Measurements from ENCODE around the gene CHCHD6.

Gene CHCHD6

DNA sequence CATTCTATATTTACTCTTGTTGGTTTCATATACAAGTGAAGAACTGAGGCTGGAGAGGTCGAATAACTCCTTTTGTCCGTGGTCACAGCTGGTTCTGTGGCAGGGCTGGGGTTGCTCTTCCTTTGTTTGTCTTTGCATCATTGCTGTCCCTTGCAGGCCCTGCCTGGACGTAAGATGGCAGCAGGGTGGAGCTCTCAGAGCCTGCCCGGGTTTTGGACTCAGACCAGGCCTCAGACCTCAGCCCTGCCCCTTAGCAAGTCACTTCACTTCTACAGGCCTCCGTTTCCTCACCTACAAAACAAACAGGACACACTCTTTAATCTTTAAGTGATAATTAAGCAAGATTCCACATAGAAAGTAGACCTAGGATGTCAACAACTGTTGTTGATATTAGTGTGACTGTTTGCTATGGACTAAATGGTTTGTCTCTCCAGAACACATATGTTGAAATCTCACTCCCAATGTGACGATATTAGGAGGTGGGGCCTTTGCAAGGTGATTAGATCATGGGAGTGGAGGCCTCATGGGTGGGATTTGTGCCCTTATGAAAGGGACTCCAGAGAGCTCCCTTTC is 213.3 kb downstream of the CHCHD6 start:
- no peak for DNase-seq

DNA sequence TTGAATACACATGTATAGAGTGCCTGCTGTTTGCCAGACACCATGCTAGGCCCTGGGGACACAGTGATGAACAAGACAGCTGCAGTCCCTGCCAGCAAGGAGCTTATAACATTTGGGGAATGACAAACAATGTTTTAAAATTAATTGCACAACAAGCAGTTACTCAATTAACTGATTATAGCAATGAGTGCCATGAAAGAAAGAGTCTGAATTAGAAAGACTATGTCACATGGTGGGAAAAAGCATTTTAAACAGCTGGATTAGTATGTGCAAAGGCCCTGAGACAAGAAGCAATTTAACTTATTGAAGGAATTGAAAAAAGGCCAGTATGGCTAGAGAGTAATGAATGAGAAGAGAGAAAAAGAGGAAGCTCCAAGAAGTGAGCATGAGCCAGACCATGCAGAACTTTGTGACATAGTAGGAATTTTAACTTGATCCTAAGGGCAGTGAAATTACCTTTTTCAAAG is 214.3 kb downstream of the CHCHD6 start:
- no peak for DNase-seq

DNA sequence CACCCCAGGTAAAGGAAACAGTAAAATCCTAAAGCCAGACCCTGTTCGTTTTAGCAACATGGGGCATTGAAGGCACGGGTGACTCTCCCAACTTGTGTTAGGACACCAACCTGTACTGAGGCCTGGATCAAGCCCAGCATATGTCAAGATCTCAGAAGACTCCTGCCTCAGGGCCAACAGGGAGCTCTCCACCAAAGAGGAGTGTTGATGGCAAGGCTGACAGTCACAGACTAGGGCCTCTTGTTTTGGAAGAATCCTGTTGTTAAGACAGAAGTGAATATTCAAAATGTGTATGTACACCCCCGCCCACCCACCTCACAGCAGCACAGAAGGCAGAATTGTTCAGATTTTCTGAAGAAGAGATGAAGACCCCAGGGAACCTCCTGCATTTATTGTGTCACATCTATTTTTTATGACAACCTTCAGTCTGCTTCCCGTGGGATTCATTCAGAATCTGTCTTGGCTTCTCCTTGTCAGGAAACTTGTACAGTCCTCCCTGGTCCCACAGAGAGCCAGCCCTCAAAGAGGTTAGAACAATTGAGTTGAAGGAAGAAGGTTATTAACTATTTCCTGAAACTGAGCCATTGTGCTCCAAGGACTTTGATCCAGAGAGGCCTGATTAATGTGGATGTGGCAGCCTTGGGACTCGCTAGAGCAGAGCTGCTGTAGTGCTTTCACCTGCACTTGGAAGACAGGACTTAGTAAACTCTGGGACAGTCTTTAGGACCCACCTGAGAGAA is 217.2 kb downstream of the CHCHD6 start:
- no peak for DNase-seq

DNA sequence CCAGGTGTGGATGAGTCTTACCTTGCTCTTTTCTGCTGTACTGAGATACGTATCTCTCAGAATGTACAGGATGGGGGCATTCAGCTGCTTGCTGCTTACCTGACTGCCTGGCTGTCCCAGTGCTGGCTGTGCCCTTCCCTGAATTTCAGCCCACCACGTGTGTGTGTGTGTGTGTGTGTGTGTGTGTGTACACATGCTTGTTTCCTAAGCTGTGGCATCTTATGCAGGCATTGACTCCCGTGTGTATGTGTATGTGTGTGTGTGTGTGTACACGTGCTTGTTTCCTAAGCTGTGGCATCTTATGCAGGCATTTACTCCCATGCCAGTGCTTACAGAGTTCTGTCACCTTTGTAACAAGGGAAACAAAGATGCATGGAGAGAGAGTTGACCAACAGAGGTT is 218.4 kb downstream of the CHCHD6 start:
- DNase-seq = no peak

DNA sequence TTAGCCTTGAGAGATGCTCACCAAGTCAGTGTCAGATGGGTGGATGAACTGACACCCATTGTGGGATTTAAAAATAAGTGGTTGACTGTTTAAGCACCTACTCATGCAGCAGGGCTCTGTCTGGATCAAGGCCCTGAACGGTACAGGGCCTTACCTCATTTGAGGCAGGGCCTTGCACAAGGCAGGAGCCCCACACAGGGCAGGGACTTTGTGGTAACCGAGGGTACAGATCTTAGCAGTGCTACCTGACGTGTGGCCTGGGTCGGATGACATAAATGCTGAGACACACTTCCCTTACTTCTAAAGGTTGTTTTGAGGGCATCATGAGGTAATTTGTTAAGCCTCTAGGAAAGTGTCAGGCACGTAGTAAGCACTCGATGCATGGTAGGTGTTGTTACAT is 219.4 kb downstream of the CHCHD6 start:
- DNase-seq = no peak

DNA sequence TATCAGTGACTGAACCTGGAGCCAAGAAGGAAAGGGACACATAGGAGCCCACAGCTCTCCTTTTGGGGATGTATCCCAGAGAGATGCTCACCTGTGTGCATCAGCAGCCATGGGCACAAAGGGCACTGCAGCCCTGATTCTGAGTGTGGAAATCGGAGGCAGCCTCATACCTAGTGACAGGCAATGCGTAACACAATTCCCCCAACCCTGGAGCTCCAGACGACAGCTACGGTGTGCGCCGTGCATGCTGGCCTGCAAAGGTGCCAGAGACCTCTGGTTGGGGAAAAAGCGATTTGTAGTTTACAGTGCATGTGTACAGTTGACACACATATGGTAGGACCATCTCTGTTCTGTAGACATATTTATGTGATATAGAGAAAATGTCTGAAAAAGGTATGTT is 219.9 kb downstream of the CHCHD6 start:
- no peak for DNase-seq

DNA sequence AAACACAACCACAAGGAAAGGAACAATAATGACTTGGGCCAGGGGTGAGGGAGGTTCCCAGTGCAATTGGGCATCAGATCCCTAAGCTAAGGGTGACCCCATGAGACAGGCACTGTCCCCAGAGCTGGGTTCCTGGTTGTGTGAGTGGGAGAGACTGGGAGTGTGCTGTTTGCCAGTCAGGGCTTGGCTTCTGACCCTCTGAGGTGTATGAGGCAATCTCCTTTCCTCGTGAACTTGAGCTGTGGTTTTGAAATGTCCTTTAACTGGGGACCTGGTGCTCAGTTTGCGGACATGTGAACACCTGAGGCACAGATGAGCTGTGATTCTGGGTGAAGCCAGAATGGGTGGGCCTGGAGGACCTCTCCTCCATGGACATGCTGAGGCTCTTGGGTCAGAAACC is 220.4 kb downstream of the CHCHD6 start:
- DNase-seq = no peak

DNA sequence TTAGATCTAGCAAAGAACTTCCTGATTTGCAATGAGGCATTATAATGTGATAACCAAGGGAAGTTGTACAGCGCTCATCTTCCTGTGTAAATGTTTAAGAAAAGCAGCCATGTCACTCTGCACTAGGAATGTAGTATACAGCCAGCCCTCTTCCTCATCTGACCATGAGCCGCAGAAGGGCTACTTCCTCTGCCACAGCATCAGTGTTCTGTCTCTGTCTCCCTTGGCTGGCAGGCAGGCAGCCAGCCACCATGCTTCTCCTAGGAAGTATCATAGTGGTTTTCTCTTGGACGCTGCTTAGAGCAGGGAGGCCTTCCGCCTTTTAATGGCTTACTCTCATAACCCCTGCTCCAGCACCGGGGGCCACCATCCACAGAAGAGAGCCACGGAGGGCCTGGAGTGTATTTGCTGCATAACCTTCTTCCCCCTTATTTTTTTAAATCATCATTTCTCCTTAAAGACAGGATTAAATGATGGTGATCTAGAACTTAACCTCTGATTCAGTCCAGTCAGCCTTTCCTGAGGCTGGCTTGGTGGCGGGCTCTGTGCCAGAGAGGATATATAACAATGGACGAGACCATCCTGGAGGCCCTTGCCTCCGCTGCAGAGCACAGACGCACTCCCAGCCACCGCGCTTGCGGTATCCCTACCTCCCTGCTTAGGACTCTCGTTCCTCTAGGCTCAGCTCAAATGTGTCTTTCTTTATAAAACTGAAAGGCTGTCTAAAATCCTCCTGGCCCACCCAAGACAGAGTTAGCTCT is 221.6 kb downstream of the CHCHD6 start:
- peak in 12 of 58 donors; percentile 14 to 42 (median 28) for DNase-seq

DNA sequence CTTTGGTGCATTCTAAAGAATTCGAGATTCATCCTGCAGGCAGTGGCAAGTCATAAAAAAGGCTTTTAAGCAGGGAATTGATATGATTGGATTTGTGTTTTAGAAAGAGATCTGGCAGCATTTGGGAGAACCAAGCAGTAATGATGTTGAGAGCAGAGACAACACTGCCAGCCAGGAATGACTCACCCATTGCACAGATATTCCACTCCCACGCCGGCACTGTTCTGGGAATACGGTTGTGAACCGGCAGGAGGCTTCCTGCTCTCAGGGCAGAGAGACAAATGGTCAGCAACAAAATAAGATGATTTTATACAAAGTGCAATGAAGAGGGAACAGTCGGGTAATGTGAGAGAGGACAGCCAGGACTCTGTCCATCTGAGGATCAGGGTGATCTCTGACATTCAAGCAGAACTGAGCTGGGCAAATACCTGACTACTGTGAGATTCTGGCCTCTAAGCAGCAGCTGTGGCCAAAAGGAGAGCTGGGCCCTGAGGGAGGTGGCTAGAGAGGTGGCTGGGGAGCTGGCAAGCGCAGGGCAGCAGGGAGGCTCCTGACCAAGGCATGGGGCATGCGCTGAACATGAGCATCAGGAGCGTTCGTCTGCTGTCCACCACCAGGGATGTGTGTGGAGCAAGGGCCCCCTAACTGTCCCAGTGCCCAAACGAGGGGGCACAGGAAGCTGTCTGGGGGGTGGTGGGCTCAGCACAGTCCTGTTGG is 222.8 kb downstream of the CHCHD6 start:
- DNase-seq = peak in 20 of 58 donors; percentile 12 to 66 (median 32)

DNA sequence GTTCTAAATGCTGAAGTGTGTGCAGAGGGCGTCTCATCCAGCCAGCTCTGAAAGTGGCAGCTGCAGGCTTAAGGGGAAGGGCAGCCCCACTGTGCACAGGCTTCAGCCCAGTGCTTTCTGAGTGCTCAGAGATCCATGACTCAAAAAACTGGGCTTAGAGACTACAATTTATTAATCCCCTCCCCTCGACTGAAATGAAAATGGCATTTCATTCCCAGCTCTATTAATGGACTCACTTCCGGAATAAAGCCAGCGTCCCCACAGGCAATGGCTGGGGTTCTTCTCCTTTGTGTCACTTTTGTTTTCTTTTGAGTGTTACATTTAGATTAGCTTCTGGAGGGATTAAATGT is 223.3 kb downstream of the CHCHD6 start:
- no peak for DNase-seq

DNA sequence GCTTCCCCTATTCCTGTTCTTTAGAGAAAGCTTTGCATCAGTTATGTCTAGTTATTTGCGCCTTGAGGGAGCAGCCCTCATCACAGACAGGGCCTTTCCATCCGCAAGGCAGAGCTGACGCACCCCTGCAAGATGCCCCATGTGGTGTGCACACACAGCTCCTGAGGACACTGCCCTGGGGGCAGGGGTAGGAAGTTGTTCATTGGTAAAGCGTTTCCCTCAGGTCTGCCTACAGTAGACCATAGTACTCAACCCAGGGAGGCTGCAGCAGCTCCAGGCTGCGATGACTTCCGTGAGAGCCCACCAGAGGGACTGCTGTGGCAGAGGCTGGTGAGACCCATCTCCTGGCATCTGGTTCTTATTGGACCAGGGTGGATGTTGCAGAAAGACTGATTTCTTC is 223.8 kb downstream of the CHCHD6 start:
- DNase-seq = no peak

DNA sequence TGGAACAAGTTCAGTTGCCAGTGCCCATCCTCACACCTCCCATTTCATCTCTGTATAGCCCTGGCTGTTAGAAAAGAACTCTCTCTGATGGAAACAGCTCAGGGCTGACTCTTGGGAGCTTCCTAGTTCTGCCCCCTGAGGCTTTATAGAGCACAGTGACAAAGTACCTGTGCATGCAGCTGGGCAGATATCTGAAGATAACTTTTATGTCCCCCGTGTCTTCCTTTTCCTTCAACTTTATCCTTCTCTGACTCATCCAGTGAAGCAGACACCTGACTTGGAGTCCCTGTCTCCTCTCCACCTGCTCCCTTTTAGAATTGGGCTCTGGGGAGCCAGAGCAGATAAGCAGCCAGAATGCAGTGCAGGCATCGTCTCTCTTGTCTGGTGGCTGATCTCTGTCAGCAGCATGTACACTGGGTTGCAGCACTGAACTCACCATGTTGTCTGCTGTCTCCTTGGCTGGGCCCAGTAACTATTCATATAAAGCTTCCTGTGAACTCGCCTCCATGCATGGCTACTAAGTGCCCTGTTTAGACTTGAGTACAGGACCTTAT is 225.0 kb downstream of the CHCHD6 start:
- no peak for DNase-seq

DNA sequence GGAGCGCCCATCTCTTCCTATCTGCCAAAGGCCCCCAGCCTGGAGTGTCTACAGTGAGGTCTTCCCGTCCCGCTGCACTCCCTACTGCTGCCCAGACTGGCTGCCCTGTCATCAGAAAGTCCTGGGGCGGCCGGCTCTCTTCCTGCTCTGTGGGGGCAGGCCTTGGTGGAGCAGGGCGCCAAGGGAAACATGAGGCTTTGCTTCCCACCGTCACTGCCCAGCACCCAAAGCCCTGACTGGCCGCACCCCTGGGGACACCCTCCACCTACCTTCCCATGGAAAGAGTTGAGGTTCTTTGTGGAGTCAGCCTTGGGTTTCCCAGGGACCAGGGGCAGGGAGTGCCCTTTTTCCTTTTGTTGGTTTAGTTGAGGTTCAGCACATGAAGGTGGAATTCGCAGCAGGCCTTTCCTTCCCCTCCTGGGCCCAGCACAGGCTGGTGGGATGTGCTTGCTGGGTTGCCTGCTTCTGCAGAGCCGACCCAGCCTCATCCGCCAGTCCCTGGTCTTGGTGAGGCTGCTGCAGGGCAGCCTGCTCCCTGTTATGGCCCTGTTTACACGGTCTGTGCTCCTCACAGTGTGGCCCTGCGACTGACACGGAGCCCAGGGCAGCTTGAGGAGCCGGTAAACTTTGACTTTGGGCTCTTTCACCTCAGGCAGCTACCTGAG is 227.0 kb downstream of the CHCHD6 start:
- DNase-seq = no peak

DNA sequence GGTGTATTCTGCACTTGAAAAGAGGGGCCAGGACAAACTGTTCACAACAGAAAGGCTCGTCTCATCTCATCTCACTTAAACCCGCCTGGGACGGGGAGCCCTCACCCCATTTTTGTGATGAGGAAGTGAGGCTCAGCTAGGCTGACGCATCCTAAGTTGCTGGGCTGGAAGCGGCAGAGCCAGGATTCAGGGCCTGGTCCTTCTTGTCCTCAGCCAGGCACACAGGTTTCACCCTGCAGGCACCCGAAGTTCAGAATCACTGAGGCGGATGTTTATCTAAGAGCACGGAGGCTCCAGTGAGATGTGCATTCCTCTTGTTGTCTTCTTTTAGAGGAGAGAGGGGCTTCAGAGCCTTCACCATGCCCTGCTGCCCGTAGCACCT is 227.8 kb downstream of the CHCHD6 start:
- DNase-seq = no peak

DNA sequence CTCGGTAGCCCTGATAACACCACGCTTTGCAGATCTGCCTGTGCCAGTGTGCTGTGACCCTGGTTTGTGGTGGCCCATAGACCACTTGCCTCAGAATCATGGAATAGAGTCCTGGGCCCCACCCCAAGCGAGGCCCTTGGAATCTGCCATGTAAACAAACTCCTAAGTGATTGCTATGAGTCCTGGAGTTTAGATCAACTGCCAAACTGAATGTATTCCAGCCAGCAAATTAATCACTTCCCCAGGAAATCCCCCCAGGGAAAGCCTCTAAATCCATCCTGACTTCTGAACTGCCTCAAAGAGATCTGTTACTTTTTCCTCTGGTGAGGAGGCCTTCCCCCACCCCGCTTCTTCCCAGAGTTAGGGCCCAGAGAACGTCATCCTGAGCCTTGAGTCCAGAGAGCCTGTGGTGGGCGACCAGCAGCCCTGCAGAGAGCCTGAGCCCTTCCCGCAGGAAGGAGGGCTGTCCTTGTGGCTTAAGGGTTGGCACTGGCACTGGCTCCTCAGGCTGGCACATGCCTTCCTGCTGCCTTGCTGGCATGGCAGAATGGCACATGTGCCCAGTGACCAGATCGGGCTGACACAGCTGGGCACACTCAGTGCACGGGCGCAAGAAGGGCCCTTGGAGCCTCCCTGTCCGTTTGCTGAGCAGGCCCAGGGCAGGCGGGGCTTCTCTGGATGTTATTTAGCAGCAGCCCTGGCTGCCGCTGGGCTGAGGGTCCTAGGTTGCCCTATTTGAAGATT is 228.3 kb downstream of the CHCHD6 start:
- no peak for DNase-seq

DNA sequence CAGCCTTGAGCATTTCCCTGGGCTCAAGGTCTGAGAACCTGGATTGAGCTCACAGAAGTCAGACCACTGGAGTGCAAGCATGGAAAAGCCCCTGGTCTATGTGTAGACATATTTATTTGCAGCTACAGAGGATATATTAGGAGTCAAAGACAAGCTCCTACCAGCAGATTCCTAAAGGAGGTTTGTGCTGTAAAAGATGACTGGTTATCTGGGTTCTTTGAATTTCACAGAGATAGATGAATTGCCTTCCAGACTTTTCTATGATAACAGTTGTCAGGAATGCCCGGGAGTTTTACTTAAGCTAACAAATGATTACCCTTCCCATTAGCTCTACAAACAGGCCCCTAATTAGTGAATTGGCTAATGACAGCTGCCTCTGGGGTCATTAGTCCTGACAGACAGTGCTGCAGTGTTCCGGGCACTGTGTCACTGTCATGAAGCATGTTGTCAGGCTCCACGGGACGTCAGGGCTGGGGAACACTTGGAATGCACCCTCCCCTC is 230.0 kb downstream of the CHCHD6 start:
- no peak for DNase-seq

DNA sequence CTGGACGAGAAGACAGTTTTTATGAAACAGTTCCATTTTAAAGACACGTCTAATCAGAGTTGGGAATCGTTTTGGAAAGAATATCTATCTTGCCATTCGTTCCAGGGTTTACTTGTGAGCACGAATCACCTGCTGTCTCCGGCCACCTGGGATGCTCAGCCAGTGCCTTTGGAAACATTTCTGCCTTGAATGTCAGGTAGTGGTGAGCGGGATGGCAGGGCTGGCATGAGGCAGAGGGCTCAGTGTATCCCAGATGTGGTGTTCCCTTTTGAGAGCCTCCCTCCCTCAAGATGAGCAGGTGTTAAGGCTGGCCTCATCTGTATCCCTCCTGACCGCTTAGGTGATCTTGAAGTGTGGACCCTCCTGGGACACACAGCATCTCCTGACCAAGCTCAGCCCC is 231.0 kb downstream of the CHCHD6 start:
- no peak for DNase-seq

DNA sequence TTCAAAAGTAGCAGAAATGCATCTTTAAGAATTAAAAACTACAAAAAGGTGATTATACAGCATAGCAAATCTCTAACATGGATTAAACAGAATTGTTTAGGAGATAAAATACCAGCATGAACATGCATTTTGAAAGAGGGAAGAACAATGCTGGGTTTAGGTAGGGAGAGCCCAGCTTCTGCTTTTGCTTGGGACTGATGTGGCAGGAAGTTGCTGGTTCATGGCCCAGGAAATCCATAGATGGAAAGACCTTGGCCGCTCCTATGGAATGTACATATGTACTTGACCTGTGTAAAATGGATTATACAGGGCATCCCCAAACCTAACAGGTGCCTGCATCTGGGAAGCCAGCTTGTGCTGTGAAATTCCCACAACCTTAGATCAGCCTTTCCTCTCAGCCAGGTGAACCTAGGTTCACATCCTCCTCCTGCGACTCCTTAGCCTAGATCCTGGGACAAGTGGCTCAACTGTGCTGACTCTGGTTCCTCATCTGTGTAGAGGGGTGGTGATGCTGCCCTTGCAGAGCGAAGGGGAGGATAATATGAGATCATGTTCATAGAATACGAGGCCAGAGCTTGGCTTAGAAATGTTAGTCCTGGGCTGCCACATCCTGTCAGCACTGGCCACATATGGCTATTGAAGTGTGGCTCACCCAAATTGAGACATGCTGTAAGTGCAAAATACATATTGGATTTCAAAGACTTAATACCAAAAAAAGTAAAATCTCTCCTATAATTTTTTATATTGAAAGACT is 231.9 kb downstream of the CHCHD6 start:
- no peak for DNase-seq

DNA sequence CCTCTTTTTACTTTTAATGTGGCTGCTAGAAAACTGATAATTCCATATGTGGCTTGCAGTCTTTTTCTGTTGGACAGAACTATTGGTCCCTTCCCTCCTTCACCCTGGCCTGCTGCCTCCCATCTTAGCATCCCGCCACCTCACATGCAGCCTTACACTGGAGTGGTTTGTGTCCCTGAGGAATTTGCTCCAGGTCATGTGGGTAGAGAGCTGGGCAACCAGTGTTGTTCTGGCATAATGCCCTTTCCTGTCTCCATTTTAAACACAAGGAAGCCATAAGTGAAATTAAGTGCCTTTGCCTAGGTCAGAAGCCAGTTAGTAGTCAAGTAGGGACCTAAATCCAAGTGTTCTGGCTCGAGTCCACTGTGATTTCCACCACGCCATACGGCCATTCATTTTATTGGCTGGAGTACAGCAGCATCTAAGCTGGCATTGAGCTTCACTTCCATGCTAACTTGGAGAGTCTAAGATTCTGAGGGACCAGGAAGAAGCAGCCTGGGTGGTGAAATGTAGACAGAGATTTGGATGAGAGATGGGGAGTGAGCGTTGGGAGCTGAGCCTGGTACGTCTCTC is 232.9 kb downstream of the CHCHD6 start:
- no peak for DNase-seq
